Stimulated activated naive CD4-positive, alpha-beta T cell treated with Interleukin-2 at 50 U/mL for 16 hours (primary cell): ENCODE measurements around the gene C10orf90.

Source experiments
- DNase-seq: peaks from one replicate; lab custom pipeline; 2025; lab: John Stamatoyannopoulos, UW

Gene C10orf90

GRCh38 chr10:126538439-126539135, 131.9 kb downstream of the C10orf90 start:
- no peak for DNase-seq

GRCh38 chr10:126536656-126537055, 133.8 kb downstream of the C10orf90 start:
- DNase-seq: no peak

- DNase-seq: no peak
These were observed 134.3 kb downstream of the C10orf90 start for GRCh38 chr10:126536148-126536547.

GRCh38 chr10:126533644-126534043, 136.8 kb downstream of the C10orf90 start:
- DNase-seq: no peak

- DNase-seq: no peak
These were observed 142.1 kb downstream of the C10orf90 start for GRCh38 chr10:126528315-126528835.

GRCh38 chr10:126527645-126528314, 142.7 kb downstream of the C10orf90 start:
- DNase-seq: no peak

GRCh38 chr10:126525326-126525725, 145.2 kb downstream of the C10orf90 start:
- no peak for DNase-seq

GRCh38 chr10:126524526-126524925, 146.0 kb downstream of the C10orf90 start:
- DNase-seq: no peak

- no peak for DNase-seq
These were observed 147.4 kb downstream of the C10orf90 start for GRCh38 chr10:126523071-126523470.

GRCh38 chr10:126521399-126521798, 149.1 kb downstream of the C10orf90 start:
- DNase-seq: no peak

GRCh38 chr10:126520751-126521317, 149.7 kb downstream of the C10orf90 start:
- no peak for DNase-seq

- DNase-seq: no peak
These were observed 150.5 kb downstream of the C10orf90 start for GRCh38 chr10:126519992-126520391.

- no peak for DNase-seq
These were observed 151.3 kb downstream of the C10orf90 start for GRCh38 chr10:126519185-126519584.

- DNase-seq: no peak
These were observed 152.0 kb downstream of the C10orf90 start for GRCh38 chr10:126518218-126519080.

- no peak for DNase-seq
These were observed 154.0 kb downstream of the C10orf90 start for GRCh38 chr10:126516515-126516914.

GRCh38 chr10:126511917-126512479, 158.5 kb downstream of the C10orf90 start:
- DNase-seq: no peak

GRCh38 chr10:126509182-126509581, 161.3 kb downstream of the C10orf90 start:
- no peak for DNase-seq

GRCh38 chr10:126508535-126509040, 161.9 kb downstream of the C10orf90 start:
- DNase-seq: no peak

- no peak for DNase-seq
These were observed 165.8 kb downstream of the C10orf90 start for GRCh38 chr10:126504761-126505112.

GRCh38 chr10:126504063-126504760, 166.3 kb downstream of the C10orf90 start:
- no peak for DNase-seq
